T-helper 22 cell (primary cell): Measurements from ENCODE around the gene DYSF.

Experiments
- DNase-seq: peaks from one replicate; pipeline ENCODE4 v3.0.0-alpha.2; 2020; ENCODE audit warnings: low read depth

The DYSF gene

DNA sequence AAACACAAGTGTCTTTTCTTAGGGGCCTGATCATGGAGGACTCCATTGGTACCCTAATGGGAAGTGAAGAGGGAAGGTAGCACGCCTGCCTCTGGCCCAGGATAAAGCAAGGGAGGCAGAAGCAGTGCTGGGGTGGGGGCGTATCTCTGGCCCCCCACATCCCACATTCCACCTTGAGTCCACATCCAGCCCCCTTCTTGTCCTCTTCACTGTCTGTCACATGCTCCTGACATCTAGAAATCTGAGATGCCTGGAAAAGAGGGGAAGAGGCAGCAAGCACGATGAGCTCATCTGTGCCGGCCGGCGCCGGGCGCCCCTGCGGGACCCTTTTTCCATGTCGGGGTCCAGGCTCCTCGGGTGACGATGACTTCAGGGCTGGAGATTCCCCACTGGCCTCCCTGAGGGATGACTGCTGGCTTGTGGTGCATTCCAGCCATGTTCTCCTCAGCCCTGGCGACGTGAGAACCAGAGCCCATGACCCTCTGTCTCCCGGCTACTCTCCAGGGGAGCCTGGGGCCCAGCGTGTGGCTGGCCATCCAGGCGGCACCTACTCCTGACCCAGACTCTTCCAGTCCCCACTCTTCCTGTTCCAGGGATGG, 277.5 kb downstream of the DYSF start:
- DNase-seq: no peak

GRCh38 chr2:71734620-71735019, 281.3 kb downstream of the DYSF start:
- DNase-seq: no peak

- no peak for DNase-seq
These were observed 282.3 kb downstream of the DYSF start for GRCh38 chr2:71735676-71736075.
